ENCODE measurements around the gene ODR4.

GRCh38 chr1:186424539-186424938 lies 48.9 kb downstream of the ODR4 start:
- no peak for TF ChIP-seq CTCF (IDR thresholded peaks at IDR 0.05; ENCODE audit: extremely low read depth in 1 of 2, insufficient read depth in 1 of 2, low read depth in 1 of 2, low read length in 2 of 2)
- TF ChIP-seq, protein P1, sequence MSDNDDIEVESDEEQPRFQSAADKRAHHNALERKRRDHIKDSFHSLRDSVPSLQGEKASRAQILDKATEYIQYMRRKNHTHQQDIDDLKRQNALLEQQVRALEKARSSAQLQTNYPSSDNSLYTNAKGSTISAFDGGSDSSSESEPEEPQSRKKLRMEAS (IDR thresholded peaks at IDR 0.05; ENCODE audit: insufficient read depth, insufficient read length): no peak
- no peak for TF ChIP-seq FOS (IDR thresholded peaks at IDR 0.05; ENCODE audit: borderline replicate concordance, insufficient read depth, low read length)
- no peak for TF ChIP-seq POLR2A (IDR thresholded peaks at IDR 0.05; ENCODE audit: low read depth, low read length)

All from endothelial cell of umbilical vein (primary cell).